PC-9 (cell line): ENCODE measurements around the gene SUSD2.

Experiments used
- EZH2 ChIP-seq: fragments of 200-600 bp; sonication (generic); IDR thresholded peaks from 2 replicates; pipeline ENCODE4 v1.8.0; 2017; ENCODE audit warnings: antibody characterized with exemption, low read depth
- TF ChIP-seq, protein P1 (sequence below): fragments of 200-600 bp; sonication (generic); conservative IDR thresholded peaks from 2 replicates; pipeline ENCODE4 v1.6.1; 2017; ENCODE audit warnings: mixed run types, antibody characterized with exemption, mild to moderate bottlenecking, moderate library complexity

DNA sequence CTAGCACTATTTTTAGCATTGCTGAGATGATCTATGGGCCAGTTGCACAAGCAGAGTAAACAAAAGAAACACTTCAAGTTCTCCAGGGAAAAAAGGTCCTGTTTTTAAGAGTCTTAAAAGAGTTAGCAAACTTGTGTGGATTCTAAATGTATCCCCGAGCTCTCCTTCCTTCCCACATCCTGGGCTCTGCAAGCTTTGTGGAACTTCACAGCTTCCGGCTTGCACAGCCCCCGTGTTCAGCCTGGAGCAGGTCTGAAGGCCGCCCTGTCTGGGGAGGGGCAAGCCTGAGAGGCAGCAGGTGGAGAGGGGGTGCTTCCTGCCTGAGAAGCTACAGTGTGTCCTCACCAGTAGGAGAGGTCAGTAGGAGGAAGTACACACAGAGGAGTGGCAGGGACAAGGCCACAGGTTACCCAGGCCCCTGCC, 35.1 kb upstream of the SUSD2 start:
- TF ChIP-seq, protein P1, sequence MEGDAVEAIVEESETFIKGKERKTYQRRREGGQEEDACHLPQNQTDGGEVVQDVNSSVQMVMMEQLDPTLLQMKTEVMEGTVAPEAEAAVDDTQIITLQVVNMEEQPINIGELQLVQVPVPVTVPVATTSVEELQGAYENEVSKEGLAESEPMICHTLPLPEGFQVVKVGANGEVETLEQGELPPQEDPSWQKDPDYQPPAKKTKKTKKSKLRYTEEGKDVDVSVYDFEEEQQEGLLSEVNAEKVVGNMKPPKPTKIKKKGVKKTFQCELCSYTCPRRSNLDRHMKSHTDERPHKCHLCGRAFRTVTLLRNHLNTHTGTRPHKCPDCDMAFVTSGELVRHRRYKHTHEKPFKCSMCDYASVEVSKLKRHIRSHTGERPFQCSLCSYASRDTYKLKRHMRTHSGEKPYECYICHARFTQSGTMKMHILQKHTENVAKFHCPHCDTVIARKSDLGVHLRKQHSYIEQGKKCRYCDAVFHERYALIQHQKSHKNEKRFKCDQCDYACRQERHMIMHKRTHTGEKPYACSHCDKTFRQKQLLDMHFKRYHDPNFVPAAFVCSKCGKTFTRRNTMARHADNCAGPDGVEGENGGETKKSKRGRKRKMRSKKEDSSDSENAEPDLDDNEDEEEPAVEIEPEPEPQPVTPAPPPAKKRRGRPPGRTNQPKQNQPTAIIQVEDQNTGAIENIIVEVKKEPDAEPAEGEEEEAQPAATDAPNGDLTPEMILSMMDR = no peak
- TF ChIP-seq EZH2 = no peak
